Activated CD8-positive, alpha-beta T cell treated with anti-CD3 and anti-CD28 coated beads for 36 hours (primary cell): ENCODE data around the gene ATP13A1. TPM values are rescaled to one million over a fixed set of nuclear protein-coding genes. Genes with fewer than 3 reads are reported as not detected.

Experiments used
- ATAC-seq: fragments of 200-7000 bp; cut with Tn5 transposase; one replicate; pipeline ENCODE4 v1.10.0; 2021; ENCODE audit warnings: mild to moderate bottlenecking, moderate library complexity
- CTCF ChIA-PET: fragments of 350-600 bp; sonication (Branson Sonifier 250); formaldehyde crosslinking; loops from one replicate; lab custom pipeline; 2021; ENCODE audit warnings: antibody characterized with exemption; lab: Charles Lee
- POLR2A ChIA-PET: fragments of 350-600 bp; sonication (Branson Sonifier 250); formaldehyde crosslinking; loops from one replicate; lab custom pipeline; 2021; ENCODE audit warnings: antibody characterized with exemption; lab: Charles Lee
- DNase-seq: peaks from one replicate; pipeline ENCODE4 v3.0.0-alpha.2; 2020
- H3K27ac Mint-ChIP-seq: one replicate; pipeline ENCODE4 v1.8.0; 2021; ENCODE audit warnings: mild to moderate bottlenecking, mixed read lengths
- H3K27me3 Mint-ChIP-seq: one replicate; pipeline ENCODE4 v1.8.0; 2021; ENCODE audit warnings: mixed read lengths
- H3K36me3 Mint-ChIP-seq: one replicate; pipeline ENCODE4 v1.8.0; 2021; ENCODE audit warnings: low read depth, mixed read lengths
- H3K4me1 Mint-ChIP-seq: one replicate; pipeline ENCODE4 v1.8.0; 2021; ENCODE audit warnings: low read depth, mixed read lengths
- H3K4me3 Mint-ChIP-seq: one replicate; pipeline ENCODE4 v1.8.0; 2021; ENCODE audit warnings: mild to moderate bottlenecking, moderate library complexity, mixed read lengths
- H3K9me3 Mint-ChIP-seq: one replicate; pipeline ENCODE4 v1.8.0; 2021; ENCODE audit warnings: mixed read lengths
- intact Hi-C: fragments of 100-400 bp; cut with micrococcal nuclease; formaldehyde crosslinking; loops from one replicate; pipeline ENCODE4 v1.10.0; 2022
- total RNA-seq, 2 experiments: library from RNA; stranded (reverse); gene quantifications; one replicate each; pipeline ENCODE4 v1.2.3, GENCODE V29; 2021
- TF ChIP-seq, protein P1 (sequence below): fragments of 200-600 bp; IDR thresholded peaks from one replicate; pipeline ENCODE4 v1.8.0; 2022; ENCODE audit warnings: antibody characterized with exemption, mild to moderate bottlenecking

The ATP13A1 gene
- total RNA-seq, 2 experiments from 2014 or later: 52.4 to 53.1 TPM

DNA sequence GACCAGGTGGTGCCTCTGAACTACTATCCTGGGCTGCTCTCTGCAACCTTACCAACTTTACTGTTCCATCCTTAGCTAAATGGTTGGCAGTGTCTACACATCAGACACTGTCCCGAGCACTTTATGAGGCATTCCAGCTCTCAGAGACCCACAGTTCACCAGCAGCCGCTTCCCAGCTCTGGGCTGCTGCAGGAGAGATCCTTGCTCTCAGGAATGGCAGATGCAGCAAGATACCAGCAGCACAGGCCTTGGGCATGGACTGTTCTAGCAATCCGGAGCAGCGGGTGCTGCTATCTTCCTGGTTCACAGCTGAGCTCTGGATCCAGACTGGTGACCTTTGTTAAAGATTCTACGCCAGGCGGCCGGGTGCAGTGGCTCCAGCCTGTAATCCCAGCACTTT, 32.1 kb downstream of the ATP13A1 start:
- no peak overlapping the region for H3K4me3 Mint-ChIP-seq
- H3K36me3 Mint-ChIP-seq: peaks cover 51% of the 10 kb centered on the region
- ChIA-PET CTCF (interaction anchor here (1.1 to 1.2 kb wide), 2 partner anchors 12 to 99 kb away, joined by 4 read pairs; partner anchors contain the start of gene GMIP), POLR2A (interaction anchor here (1.0 kb wide), 1 partner anchor 12 kb away, joined by 3 read pairs; the partner anchor contains the start of gene GMIP)
- H3K9me3 Mint-ChIP-seq: no peaks in the 10 kb centered on the region
- no peaks in the 10 kb centered on the region for H3K27me3 Mint-ChIP-seq
- intact Hi-C loops: no loop called here
- peaks cover 24% of the 10 kb centered on the region for H3K4me1 Mint-ChIP-seq
- DNase-seq (no peak), ATAC-seq (no peak)
- no peak overlapping the region for H3K27ac Mint-ChIP-seq
- TF ChIP-seq, protein P1, sequence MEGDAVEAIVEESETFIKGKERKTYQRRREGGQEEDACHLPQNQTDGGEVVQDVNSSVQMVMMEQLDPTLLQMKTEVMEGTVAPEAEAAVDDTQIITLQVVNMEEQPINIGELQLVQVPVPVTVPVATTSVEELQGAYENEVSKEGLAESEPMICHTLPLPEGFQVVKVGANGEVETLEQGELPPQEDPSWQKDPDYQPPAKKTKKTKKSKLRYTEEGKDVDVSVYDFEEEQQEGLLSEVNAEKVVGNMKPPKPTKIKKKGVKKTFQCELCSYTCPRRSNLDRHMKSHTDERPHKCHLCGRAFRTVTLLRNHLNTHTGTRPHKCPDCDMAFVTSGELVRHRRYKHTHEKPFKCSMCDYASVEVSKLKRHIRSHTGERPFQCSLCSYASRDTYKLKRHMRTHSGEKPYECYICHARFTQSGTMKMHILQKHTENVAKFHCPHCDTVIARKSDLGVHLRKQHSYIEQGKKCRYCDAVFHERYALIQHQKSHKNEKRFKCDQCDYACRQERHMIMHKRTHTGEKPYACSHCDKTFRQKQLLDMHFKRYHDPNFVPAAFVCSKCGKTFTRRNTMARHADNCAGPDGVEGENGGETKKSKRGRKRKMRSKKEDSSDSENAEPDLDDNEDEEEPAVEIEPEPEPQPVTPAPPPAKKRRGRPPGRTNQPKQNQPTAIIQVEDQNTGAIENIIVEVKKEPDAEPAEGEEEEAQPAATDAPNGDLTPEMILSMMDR: no peak

DNA sequence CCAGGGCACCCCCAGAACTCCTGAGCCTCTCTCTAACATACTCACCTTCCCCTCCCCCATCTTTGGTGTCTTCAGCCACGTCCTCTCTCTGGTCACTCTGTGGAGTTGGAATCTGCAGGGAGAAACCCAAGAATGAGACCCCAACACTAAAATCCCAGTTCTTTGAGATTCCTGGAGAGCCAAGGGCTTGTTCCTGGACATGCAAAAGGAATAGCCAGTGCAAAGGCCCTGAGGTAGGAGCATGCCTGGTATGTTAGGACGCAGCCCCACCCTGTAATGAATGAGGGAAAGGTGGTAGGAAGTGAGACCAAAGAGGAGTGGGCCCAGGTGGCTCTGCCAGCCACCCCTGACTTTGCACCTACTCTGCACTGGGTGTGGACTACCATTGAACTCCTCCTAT, 33.0 kb downstream of the ATP13A1 start:
- no peak overlapping the region for H3K4me3 Mint-ChIP-seq
- DNase-seq: peak; percentile 25
- peaks cover 30% of the 10 kb centered on the region for H3K4me1 Mint-ChIP-seq
- no peaks in the 10 kb centered on the region for H3K9me3 Mint-ChIP-seq
- POLR2A ChIA-PET: no interaction called here
- TF ChIP-seq, protein P1: no peak
- ATAC-seq: no peak
- H3K27me3 Mint-ChIP-seq: no peaks in the 10 kb centered on the region
- no peak overlapping the region for H3K27ac Mint-ChIP-seq
- intact Hi-C loops: no loop called here
- peaks cover 49% of the 10 kb centered on the region for H3K36me3 Mint-ChIP-seq
- CTCF ChIA-PET: no interaction called here

DNA sequence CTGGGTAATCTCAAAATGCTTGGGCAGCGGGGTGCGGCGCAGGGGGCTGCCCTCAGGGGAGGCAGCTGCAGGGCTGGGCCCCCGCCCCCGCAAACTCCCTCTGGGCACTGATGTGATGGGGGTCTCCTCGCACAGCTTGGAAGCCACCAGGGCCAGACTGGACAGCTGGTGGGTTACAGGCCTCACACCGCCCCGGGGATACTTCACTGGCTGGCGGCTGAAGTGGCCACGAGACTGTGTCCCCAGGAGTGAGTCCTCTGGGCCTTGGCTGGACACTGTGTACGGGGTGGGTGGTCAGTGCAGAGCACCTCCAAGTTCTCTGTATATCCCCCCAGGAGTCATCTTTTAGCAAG, 33.4 kb downstream of the ATP13A1 start:
- Mint-ChIP-seq H3K27me3 (no peaks in the 10 kb centered on the region), H3K4me3 (no peak overlapping the region), H3K9me3 (no peaks in the 10 kb centered on the region), H3K36me3 (peaks cover 45% of the 10 kb centered on the region), H3K27ac (no peak overlapping the region), H3K4me1 (peaks cover 29% of the 10 kb centered on the region)
- ATAC-seq: no peak
- POLR2A ChIA-PET: interaction anchor here (2.1 kb wide), 1 partner anchor 33 kb away, joined by 12 read pairs; the partner anchor contains the start of gene ATP13A1
- TF ChIP-seq, protein P1: peak; percentile 0
- DNase-seq: no peak
- CTCF ChIA-PET: no interaction called here
- intact Hi-C loops: no loop called here

DNA sequence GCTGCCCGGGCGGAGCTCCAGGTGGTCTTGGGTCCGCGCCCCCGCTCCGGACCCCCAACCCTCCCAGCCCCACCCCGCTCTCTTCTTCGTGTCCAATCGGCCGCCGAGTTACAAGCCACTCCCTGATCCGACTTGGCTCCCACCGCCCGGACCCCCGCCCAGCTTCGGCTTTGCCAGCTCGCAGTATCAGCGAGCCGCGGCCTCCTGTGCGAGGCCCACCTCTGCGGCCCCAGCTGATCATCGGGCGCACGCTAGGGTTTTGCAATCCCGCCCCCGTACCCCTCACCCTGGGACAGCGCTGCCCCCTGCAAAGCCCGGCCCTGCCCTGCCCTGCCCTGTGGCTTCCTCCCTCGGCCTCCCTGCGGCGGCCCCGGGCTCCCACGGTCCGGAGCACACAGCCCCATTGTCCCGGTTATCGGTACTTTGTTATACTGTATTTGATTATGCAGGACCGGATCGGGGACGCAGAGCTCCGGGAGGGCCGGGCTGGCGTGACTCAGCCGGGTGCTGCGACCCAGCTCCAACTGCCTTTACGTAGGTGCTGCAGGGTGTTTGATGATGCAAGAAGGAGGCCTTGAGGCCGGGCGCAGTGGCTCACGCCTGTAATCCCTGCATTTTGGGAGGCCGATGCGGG, 34.9 kb downstream of the ATP13A1 start:
- ChIA-PET CTCF (interaction anchor here (1.0 to 1.9 kb wide), 4 partner anchors 21 to 332 kb away, joined by 3 to 10 read pairs (median 6); no protein-coding TSS in a partner anchor), POLR2A (interaction anchor here (0.5 to 3.2 kb wide), 13 partner anchors 8 to 435 kb away, joined by 3 to 15 read pairs (median 4); partner anchors contain the start of genes ATP13A1, GMIP and NDUFA13)
- Mint-ChIP-seq H3K27ac (peak overlapping the region; percentile 88), H3K4me1 (peaks cover 24% of the 10 kb centered on the region), H3K36me3 (peaks cover 43% of the 10 kb centered on the region), H3K4me3 (peak overlapping the region; percentile 68), H3K27me3 (no peaks in the 10 kb centered on the region), H3K9me3 (no peaks in the 10 kb centered on the region)
- TF ChIP-seq, protein P1: no peak
- ATAC-seq (peak; percentile 51), DNase-seq (peak; percentile 80)
- intact Hi-C loops: no loop called here
